ENCODE data around the gene ABTB2.

GRCh38 chr11:34243600-34244464 lies 114.0 kb downstream of the ABTB2 start:
- TF ChIP-seq CTCF (IDR thresholded peaks at IDR 0.05; ENCODE audit: borderline replicate concordance, extremely low read depth, low read length, poor library complexity, severe bottlenecking) (no peak), EZH2 (IDR thresholded peaks at IDR 0.05; ENCODE audit: borderline replicate concordance, low read depth, low read length, severe bottlenecking) (no peak)

Data from DND-41 (cell line).